Stimulated activated naive CD4-positive, alpha-beta T cell (primary cell): ENCODE measurements around the gene GALNT17.

Experiments
- DNase-seq, 6 experiments: peaks; one replicate each; lab custom pipeline; 2025; lab: John Stamatoyannopoulos, UW

GALNT17 gene

DNA sequence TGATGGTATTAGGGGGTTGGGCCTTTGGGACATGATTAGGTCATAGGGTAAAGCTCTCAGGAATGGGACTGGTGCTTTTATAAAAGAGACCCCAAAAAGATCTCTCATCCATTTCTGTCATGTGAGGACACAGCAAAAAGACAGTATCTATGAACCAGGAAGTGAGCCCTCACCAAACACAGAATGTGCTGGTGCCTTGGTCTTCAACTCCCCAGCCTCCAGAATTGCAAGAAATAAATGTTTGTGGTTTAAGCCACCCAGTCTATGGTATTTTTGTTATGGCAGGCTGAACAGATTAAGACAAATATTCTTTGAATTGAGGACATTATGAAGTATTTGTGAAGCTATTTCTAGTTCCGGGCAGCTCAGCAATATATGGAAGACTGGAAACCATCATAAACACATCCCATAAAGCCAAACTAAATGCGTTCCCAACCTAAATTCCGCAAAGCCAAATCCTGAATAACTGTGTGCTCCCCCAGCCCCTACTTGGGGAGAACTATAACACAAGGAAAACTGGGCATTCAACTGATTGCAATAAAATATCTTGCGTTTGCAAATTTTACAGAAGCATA lies 153.7 kb downstream of the GALNT17 start:
- DNase-seq = no peak

DNA sequence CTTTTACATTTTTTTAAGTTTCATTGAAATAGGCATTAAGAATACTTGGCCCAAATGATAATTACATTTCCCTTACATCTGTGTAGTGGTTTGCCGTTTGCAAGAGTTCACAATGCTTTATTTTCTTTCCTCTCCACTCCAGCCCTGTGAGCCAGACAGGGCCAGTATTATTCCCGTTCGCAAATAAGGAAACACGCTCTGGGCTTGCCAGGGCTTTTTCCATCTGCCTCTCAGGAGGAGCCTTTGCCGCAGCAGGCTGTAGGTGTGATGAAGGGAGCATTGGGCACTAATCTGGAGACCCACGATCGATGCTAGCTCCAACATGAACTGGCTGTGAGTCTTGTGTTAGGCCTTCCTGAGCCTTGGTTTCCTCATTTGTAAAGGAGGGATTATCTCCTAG lies 154.4 kb downstream of the GALNT17 start:
- no peak for DNase-seq

DNA sequence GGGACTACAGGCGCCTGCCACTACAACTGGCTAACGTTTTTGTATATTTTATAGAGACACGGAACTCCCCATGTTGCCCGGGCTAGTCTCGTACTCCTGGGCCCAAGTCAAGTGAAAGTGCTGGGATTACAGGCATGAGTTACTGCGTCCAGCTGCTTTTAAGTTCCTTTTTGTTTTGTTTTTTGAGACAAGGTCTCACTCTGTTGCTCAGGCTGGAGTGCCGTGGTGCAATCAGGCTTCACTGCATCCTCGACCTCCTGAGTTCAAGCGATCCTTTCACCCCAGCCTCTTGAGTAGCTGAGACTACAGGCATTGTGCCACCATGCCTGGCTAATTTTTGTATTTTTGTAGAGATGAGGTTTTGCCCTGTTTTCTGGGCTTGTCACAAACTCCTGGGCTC lies 155.0 kb downstream of the GALNT17 start:
- DNase-seq = no peak

DNA sequence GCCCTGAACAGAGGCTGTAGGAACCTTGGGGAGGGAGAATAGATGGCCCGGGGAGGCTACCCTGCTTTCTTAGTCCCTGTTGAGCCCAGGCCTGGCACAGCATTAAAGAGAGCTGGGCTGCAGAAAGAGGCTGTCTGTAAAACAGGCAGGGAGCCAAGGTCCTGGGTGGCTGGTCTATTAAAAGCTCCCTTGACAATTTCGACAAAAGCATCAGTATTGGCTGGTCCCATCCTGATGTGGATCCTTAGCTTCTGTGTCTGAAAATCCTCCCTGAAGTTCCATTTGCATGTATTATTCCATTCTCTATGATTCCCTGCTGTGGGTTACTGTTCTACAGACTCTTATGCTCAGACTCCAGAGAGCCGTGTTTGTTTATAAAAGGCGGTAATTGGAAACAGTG lies 158.5 kb downstream of the GALNT17 start:
- DNase-seq = no peak

DNA sequence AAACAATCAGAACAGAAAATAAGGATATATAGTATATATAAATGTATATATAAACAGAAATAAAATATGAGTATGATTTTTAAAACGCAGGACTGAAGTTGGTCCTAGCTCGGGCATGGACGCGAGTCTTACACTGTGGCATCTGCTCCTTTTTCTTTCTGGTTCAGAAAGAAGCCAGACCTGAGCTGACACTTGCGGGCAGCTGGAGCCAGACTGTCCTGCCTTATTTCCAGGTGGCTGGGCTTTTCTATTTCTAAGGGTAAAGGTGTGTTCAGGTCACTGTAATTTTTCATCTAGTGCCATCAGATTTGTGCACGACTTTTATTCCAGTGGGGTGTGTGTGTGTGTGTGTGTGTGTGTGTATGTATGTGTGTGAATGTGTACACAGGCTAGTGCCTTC lies 166.4 kb downstream of the GALNT17 start:
- no peak for DNase-seq

DNA sequence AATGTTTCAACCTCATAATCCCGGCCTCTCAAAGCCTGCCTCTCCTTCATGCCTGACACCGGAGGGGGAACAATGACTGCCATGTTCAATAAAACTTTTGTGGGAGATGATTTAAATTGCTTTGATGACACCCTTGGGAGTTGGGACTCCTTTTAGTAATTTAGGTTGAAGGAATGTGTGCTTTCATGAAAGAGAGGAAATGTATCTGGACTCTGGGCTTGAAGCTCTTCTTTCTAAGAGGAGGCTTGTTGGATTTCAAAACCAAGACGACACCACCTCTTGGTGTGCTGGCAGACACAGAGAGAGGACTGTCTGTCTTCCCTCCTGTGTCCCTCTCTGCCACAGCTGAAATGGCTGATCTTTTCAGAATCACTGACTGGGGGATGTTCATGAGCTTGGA lies 168.1 kb downstream of the GALNT17 start:
- no peak for DNase-seq

DNA sequence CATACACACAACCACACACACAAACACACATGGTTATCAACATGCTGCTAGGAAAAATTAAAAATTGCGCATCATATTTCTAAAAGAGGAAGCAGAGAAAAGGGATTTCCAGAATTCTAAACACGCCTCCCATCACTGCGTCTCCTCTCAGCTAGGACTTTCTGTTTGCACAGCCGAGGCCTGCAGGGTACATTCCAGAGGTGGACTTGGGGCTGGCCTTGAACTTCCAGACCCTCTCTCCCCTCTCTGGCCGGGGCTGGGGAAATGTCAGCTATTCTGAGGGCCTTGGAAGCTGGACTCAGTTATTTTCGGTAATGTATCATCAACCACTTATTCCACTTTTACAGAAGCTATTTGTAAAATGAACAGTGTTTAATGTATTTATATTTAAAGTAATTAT lies 168.7 kb downstream of the GALNT17 start:
- DNase-seq = no peak

DNA sequence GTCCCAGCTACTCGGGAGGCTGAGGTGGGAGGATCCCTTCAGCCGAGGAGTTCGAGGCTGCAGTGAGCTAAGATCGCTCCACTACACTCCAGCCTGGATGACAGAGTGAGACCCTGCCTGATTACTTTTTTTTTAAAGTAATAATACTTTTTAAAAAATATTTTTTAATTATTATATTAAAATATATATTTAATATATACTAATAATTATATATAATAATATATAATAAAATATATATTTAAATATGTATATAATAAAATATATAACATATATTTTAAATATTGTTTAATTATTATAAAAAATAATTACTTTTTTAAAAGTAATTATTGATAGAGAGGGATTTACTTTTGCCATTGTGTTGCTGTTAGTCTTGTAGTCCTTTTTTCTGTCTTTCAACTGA lies 169.2 kb downstream of the GALNT17 start:
- no peak for DNase-seq

DNA sequence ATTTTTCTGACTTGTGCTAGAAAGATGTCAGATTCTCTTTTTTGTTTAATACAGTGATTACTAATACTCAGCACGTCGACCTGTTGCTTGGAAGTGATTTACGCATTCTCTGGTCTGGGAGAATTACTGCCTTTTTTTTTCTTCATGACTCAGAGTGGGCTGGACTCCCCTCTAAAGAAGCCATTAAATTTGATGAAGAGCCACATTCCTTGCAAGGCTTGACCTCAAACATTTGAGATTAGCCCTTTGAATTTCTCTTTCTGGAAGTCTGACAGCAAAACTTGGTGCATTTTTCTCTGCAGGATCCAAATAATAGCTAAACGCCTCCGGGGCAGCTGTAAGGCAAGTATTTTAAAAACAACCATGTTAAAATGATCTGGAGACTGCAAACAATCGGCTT lies 171.6 kb downstream of the GALNT17 start:
- no peak for DNase-seq

DNA sequence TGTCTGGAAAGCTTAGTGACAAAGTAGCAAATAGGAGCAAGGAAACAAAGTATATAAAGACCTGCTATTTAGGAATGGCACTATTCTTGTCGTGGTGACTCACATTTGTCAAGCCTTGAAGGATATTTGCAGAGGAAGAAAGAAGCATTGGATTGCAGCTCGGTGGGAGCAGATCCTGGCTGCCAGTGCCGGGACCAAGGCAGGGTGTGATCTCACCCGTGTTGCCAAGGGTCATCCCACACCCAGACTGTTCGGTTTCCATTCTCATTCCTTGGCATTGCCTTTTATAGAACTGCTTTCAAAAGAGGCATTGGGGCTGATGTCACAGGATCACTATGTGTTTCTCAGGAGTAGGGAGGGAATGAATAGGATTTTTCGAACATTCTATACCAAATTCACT lies 176.2 kb downstream of the GALNT17 start:
- no peak for DNase-seq

DNA sequence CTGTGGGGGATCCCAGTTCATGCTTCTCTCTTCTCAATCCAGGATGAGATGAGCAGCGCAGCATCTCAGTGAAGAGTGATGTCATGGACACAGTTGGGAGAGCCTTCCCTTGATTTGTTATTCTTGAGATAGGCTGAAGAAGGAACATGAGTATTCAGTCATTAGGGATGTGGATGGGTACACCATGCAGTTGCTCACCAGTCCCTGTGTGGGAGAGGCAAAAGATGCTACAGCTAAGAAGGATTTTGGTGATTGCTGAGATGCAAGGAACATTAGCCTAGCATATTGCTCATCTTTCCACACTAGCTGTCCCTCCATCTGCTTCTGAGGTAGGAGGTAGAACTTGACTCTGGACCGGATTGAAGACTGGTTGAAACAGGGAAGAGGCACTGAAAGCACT lies 179.6 kb downstream of the GALNT17 start:
- no peak for DNase-seq

DNA sequence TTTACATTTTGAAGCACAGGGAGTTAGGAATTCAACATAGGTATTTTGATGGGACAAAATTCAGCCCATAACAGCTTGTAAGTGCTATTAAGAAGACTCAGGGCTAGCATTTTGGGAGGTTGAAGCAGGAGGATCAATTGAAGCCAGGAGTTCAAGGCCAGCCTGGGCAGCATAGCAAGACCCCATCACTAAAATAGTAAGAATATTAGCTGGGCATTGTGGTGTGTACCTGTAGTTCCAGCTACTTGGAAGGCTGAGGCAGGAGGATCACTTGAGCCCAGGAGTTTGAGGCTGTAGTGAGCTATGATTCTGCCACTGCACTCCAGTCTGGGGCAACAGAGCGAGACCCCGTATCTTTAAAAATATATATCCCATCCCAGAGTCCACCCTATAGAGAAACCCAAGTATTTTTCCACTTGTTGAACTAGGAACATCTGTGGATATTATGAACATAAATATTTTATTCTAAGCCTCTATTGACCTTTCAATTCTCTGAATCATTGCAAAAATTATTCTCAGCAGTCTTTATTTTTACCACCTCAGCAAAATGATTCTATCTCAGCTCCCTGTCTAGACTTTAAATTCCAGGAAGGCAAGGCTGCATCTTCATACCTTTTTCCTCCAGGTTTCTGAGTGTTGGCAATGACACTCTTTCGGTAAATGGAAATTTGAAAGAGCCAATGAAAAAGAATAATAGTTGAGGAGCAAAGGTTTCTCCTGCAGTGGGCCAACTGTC lies 181.0 kb downstream of the GALNT17 start:
- no peak for DNase-seq

DNA sequence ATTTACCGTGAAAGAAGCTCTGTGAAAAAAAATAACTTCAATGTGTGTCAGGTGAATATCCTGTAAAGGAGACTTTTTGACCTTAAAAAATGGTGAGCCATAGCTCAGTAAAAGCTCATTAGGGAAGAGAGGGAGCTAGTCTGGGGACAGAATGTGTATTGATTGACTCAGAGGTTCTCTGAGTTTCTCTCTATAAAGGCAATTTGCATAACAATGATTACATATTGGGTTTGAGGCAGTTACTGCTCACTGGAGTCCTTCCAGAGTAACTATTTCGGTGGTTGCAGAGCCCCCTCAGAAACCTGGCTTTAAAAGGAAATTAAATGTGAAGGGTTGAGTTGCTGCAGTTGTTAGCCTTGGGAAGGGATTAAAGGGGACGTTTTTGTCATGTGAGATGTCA lies 181.6 kb downstream of the GALNT17 start:
- no peak for DNase-seq

DNA sequence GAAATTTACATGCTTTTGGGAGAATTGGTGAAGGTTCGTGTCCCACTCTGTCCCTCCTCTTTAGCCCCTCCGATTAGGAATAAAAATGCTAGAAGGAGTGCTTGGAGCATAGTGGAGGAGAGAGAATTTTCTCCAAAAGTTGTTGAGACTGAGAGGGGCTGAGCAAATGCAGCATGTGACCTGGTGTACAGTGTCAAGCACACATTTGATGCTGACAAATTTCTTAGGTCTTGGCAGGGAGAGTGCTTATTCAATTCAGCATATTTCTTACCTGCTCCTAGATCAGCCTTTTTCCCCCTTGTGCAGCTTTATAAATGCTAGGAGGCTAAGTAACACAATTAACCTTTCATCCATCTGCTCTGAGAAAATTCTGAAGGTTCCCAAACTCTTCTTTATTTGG lies 189.0 kb downstream of the GALNT17 start:
- no peak for DNase-seq

DNA sequence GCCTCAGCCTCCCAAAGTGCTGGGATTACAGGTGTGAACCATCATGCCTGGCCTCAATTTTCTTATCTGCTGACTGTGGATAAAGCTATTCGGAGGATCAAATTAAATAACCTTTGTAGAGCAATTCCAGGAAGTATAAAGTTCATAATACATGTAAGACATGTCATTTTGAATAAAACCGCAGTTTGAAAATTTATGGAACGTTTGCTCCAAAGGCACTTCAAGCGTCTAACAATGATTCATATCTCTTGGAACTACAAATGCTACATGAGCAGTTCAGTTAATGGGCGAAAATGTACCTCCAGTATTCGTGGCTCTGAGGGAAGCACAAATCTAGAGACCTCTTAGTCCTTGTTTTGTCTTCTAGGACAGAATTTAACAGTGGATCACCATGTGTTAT lies 190.3 kb downstream of the GALNT17 start:
- no peak for DNase-seq

DNA sequence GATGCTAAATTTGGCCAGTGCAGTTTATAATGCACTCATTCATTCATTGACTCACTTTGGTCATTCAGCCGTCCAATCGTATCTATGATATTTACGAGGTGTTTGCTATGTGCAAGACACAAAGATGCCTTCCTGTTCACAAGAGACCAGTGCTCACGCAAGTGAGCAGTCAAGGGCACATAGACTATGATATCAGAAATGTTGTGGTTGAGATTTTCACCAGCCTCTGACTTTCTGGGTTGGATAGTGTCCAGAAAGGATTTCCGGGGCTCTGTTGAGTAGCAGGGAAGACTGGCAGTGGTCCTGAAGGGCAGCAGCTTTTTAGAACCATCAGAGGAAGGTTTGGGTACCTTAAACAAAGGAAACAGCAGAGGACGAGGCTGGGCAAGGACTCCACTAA lies 191.8 kb downstream of the GALNT17 start:
- DNase-seq = no peak

DNA sequence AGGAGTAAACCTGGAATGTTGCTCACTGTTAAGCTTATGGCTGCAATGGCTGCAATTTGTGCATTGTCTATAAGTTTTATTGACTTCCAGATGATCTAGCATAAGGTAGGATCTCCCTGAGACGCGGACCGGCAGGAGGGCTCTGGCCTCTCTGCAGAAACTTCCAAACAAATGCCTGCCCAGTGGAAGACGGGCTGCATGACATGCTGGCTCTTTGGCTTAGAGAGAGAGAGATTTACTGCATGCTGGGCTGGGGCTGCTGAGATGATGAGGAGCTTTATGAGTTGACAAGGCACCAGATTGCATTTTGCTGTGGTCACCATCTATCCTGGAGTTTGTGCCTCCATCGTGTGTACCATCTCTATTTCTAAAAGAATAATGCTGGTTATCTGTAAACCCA lies 193.2 kb downstream of the GALNT17 start:
- no peak for DNase-seq

DNA sequence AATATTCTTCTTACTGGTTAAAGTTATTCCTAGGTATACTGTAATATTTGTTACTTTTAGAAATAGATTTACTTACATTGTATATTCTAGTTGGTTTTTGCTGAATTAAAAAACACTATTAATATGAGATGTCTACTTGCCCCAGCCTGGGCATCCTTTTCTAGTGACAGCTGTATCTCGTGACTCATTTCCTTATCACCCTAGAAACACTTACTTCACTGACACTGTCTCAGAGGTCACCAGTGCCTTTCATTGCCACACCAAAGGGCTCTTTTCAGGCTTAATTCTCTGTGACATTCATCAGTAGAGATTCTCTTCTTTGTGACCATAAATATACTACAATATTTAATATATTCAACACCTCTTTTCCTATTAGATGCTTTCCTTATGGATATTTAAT lies 194.7 kb downstream of the GALNT17 start:
- DNase-seq = no peak

DNA sequence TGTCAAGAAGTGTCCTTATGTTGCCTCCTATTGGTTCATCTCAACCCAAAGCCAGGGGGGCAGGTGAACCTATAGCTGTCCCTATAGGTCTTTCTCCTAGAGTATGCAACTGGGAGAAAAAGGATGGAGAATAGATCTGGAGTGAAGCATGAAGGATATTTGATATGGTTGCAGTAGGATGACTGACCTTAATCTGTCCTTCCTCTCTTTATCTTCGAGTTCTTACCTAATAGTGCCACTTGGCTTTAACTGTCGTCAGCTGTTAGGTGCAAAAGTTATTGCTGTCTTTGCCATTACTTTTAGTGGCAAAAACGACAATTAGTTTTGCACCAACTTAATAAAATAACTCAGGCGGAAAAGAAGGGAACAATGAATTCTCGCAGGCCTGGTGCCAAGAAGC lies 196.0 kb downstream of the GALNT17 start:
- DNase-seq = no peak

DNA sequence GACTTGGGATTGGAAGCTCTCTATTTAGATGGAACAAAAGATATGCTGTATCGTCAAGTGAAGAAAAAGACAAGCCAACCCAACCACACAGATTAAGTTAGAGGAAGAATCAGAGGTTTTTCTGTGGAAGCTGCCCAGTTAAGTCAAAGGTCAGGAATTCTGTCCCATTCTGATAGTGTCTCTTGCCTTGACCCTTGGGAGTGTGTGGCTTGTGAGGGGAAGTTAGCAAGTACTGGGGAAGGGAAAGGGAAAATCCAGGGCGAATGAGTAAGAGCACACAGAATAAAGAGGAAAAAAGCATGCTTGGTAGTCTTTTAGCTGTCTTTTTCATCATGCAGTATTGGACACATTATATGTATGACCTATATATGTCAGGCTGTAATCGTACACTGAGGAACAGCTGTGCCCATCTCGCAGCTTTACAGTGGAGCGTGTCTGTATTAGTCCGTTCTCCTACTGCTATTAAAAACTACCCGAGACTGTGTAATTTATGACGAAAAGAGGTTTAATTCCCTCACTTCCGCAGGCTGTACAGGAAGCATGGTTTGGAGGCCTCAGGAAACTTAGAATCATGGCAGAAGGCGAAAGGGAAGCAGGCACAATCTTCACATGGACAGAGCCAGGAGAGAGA lies 197.2 kb downstream of the GALNT17 start:
- DNase-seq = no peak

DNA sequence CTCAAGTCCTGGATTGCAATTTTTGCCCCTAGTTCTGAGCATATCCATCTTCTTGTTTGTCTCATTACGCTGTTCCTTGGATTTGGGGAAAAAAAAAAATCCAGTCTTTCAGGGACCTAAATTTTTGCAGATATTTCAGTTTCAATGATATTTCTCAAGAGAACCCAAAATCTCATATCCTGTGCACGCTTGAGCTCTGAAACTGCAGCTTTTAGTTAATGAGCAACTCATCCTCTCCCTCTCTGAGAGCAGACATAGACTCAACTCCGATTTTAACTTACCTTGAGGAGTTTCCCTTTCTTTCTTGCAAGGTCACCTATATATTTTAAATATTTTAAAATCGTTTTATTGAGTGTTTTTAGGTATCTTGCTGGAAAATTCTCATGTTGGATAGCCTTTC lies 200.3 kb downstream of the GALNT17 start:
- no peak for DNase-seq

DNA sequence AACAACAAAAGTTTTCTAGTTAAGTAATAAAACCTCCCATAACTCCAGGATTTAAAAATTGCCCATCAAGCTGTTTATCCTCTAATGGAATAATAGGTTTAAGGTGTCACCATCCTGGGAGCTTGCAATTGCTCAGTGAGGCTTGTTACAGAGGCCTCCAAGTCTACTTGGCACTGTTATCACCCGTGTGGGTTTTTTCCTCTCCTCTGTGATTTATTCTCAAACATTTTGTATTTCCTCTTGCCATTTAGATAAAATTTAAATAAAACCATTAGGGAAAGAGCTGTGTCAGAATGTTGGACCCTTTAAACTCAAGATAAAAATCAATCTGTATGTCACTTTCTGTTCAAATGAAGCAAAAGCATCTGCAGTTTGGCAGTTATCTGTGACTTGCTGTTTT lies 202.6 kb downstream of the GALNT17 start:
- DNase-seq = no peak

DNA sequence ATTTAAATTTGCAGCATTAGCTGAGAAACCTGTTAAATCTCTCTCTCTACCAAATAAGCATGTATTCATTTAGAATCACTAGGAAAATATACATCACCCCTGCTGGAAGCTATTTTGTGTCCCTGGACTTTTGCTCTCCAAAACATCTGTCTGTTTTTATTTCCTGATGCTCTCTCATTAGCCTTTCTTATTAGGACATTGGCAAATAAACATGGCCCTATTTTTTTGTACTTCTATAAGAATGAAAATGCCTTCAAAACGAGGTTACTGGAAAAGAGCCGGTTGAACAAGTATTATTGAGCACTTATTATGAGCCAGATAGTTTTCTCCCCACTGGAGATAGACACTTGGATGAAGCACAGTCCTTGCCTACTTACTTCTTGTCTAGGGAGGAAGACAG lies 206.9 kb downstream of the GALNT17 start:
- no peak for DNase-seq

DNA sequence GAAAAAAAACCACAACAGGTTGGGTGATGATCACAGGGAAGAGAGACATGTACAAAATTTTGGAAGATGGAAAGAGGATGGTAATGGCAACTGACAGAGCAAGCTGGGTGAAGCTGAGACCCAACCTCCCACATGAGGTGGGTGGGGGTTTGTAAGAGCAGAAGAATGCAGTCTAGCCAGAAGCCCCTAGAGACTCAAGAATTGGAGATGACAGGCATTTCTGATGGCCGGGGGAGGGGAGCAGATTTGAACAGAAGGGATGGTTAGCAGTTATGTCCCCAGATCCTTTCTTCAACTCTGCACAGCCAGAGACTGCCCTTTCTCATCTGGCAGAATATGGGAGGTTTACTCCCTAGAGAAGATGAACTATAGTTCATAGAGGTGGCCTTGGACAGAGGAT lies 208.0 kb downstream of the GALNT17 start:
- no peak for DNase-seq
